ENCODE measurements around the gene IL22RA1. TPM values are rescaled to one million over a fixed set of nuclear protein-coding genes. Genes with fewer than 3 reads are reported as not detected.
A peak's percentile ranks its signal among the peaks of the same experiment; 100 is the strongest.

IL22RA1 gene
- total and polyA plus RNA-seq, 7 donors = 0.08 to 0.26 (median 0.16) TPM; not detected in 3

DNA sequence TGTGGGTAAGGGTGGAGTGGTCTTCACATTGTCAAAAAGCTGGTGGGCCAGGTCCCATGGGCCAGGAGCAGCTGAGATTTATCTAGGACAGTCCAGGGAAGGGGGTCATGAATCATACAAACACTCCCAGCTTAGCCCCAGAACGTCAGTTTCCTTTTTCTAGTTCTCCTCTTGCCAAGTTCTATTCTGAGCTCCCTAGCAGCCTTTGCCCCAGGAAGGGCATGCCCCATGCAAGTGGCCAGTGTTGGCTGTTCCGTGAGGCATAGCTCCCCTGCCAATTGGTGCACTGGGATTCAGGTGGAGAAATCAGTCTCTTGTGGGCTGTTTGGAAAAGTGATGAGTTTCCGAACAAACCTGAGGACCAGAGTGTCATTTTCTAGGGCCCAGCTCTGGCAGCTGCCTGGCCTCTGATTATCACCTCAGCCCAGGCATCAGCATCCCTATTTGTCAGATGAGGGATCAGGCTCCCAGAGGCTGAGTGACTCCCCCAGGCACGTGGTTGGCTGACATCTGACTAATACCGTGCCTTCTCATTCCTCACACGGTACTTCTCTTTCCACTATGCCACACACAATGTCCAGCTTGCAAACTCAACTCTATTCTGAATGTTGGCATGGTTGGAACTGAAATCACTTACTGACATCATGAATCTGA is 16.8 kb downstream of the IL22RA1 start:
- H3K4me3 ChIP-seq = no peak overlapping the region
- peak; percentile 84 to 91 (median 90) for ATAC-seq
- no peaks in the 10 kb centered on the region for H3K9me3 ChIP-seq
- WGBS, 3 donors = 11 to 17% (median 14%) methylated on average over 6 of the region's 6 CpGs
- no peaks in the 10 kb centered on the region for H3K27me3 ChIP-seq (ENCODE audit: insufficient read depth in 3 of 3, low read length in 2 of 3)
- DNase-seq = peak in 1 of 2 donors; percentile 77
- H3K36me3 ChIP-seq (ENCODE audit: insufficient read depth in 1 of 2, low read depth in 1 of 2) = no peaks in the 10 kb centered on the region
- intact Hi-C loops (cut with DNase I) = no loop called here
- TF ChIP-seq, protein P1, sequence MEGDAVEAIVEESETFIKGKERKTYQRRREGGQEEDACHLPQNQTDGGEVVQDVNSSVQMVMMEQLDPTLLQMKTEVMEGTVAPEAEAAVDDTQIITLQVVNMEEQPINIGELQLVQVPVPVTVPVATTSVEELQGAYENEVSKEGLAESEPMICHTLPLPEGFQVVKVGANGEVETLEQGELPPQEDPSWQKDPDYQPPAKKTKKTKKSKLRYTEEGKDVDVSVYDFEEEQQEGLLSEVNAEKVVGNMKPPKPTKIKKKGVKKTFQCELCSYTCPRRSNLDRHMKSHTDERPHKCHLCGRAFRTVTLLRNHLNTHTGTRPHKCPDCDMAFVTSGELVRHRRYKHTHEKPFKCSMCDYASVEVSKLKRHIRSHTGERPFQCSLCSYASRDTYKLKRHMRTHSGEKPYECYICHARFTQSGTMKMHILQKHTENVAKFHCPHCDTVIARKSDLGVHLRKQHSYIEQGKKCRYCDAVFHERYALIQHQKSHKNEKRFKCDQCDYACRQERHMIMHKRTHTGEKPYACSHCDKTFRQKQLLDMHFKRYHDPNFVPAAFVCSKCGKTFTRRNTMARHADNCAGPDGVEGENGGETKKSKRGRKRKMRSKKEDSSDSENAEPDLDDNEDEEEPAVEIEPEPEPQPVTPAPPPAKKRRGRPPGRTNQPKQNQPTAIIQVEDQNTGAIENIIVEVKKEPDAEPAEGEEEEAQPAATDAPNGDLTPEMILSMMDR (IDR thresholded peaks at IDR 0.05) = no peak
- H3K4me1 ChIP-seq = peaks cover 12% of the 10 kb centered on the region
- peak overlapping the region; percentile 82 for H3K27ac ChIP-seq

- DNase-seq = no peak
- ATAC-seq = no peak
Observed at GRCh38 chr1:24125456-24125855, 17.5 kb downstream of the IL22RA1 start.

DNA sequence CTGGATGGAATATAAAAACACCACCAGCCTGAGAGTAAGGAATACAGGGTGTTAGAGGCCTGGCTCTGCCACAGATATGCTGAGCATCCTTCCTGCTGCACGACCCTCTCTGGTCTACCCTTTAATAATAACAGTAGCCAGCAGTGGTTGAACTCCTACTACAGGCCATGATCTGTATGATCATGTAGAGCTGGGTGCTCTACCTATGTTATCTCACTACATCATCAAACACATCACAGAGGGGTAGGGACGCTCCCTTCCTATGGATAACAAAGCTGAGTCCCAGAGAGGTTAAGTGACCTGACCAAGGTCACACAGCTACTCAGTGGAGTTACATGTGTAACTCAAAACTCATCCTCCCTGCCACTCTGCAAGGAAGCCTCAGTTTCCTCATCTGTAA is 18.0 kb downstream of the IL22RA1 start:
- TF ChIP-seq, protein P1 (IDR thresholded peaks at IDR 0.05) = no peak
- 65 to 86% (median 82%) methylated on average over 2 of the region's 2 CpGs for WGBS, 3 donors
- ATAC-seq = no peak
- Histone ChIP-seq H3K27ac (peak overlapping the region; percentile 82), H3K36me3 (ENCODE audit: insufficient read depth in 1 of 2, low read depth in 1 of 2) (no peaks in the 10 kb centered on the region), H3K4me3 (no peak overlapping the region), H3K4me1 (peaks cover 17% of the 10 kb centered on the region), H3K27me3 (ENCODE audit: insufficient read depth in 3 of 3, low read length in 2 of 3) (no peaks in the 10 kb centered on the region), H3K9me3 (no peaks in the 10 kb centered on the region)
- DNase-seq = no peak
- intact Hi-C loops (cut with DNase I) = no loop called here

More at GRCh38 chr1:24125456-24125855, 17.5 kb downstream of the IL22RA1 start:
- WGBS, 3 donors = 69 to 85% (median 79%) methylated on average over 4 of the region's 4 CpGs
- no peak overlapping the region for H3K4me3 ChIP-seq
- no peaks in the 10 kb centered on the region for H3K9me3 ChIP-seq
- intact Hi-C loops (cut with DNase I) = no loop called here
- H3K36me3 ChIP-seq (ENCODE audit: insufficient read depth in 1 of 2, low read depth in 1 of 2) = no peaks in the 10 kb centered on the region
- TF ChIP-seq, protein P1 (IDR thresholded peaks at IDR 0.05) = no peak
- peaks cover 12% of the 10 kb centered on the region for H3K4me1 ChIP-seq
- H3K27ac ChIP-seq = peak overlapping the region; percentile 82
- no peaks in the 10 kb centered on the region for H3K27me3 ChIP-seq (ENCODE audit: insufficient read depth in 3 of 3, low read length in 2 of 3)

GRCh38 chr1:24123611-24124010 is 19.3 kb downstream of the IL22RA1 start:
- no peak overlapping the region for H3K27ac ChIP-seq
- TF ChIP-seq, protein P1 (IDR thresholded peaks at IDR 0.05) = no peak

GRCh38 chr1:24122776-24123175 is 20.2 kb downstream of the IL22RA1 start:
- Histone ChIP-seq H3K27ac (no peak overlapping the region), H3K27me3 (ENCODE audit: insufficient read depth in 3 of 3, low read length in 2 of 3) (peaks cover 0 to 1% (median 0%) of the 10 kb centered on the region in 3 donors), H3K4me1 (peaks cover 20% of the 10 kb centered on the region), H3K36me3 (ENCODE audit: insufficient read depth in 1 of 2, low read depth in 1 of 2) (no peaks in the 10 kb centered on the region), H3K4me3 (no peak overlapping the region), H3K9me3 (no peaks in the 10 kb centered on the region)
- 89 to 95% (median 91%) methylated on average over 7 of the region's 7 CpGs for WGBS, 3 donors
- TF ChIP-seq, protein P1 (IDR thresholded peaks at IDR 0.05) = no peak
- ATAC-seq = no peak
- intact Hi-C loops (cut with DNase I) = no loop called here
- DNase-seq = no peak

More at GRCh38 chr1:24123611-24124010, 19.3 kb downstream of the IL22RA1 start:
- no peak for ATAC-seq
- 86 to 91% (median 89%) methylated on average over 6 of the region's 6 CpGs for WGBS, 3 donors
- Histone ChIP-seq H3K4me1 (peaks cover 20% of the 10 kb centered on the region), H3K27me3 (ENCODE audit: insufficient read depth in 3 of 3, low read length in 2 of 3) (peaks cover 0 to 1% (median 0%) of the 10 kb centered on the region in 3 donors), H3K9me3 (no peaks in the 10 kb centered on the region), H3K36me3 (ENCODE audit: insufficient read depth in 1 of 2, low read depth in 1 of 2) (no peaks in the 10 kb centered on the region), H3K4me3 (no peak overlapping the region)
- intact Hi-C loops (cut with DNase I) = no loop called here
- no peak for DNase-seq
